Esophagus squamous epithelium (tissue), 5 donors: ENCODE results near the gene LCE3A. TPM values are rescaled to one million over a fixed set of nuclear protein-coding genes. Genes with fewer than 3 reads are reported as not detected.

ENCODE experiments used
- DNase-seq: peaks from one replicate; lab custom pipeline; 2025; lab: John Stamatoyannopoulos, UW
- H3K27ac ChIP-seq, 4 donors: fragments of 200-600 bp; sonication (generic); one replicate each; pipeline ENCODE4 v1.5.1; 2016 to 2019; ENCODE audit warnings: mild to moderate bottlenecking in 1 of 4
- H3K27me3 ChIP-seq, 4 donors: fragments of 200-600 bp; sonication (generic); 1 replicate in 3 of 4; 2 replicates in 1 of 4; pipeline versions ENCODE4 v1.5.1 to v1.6.0; 2017 to 2021; ENCODE audit warnings: antibody characterized with exemption in 1 of 4
- H3K36me3 ChIP-seq, 3 donors: fragments of 200-600 bp; sonication (generic); one replicate each; pipeline ENCODE4 v1.5.1; 2016 to 2019
- H3K4me1 ChIP-seq, 3 donors: fragments of 200-600 bp; sonication (generic); one replicate each; pipeline ENCODE4 v1.5.1; 2017 to 2019
- H3K4me3 ChIP-seq, 4 donors: fragments of 200-600 bp; sonication (generic); 1 replicate in 3 of 4; 2 replicates in 1 of 4; pipeline ENCODE4 v1.5.1; 2016 to 2019; ENCODE audit warnings: mild to moderate bottlenecking in 2 of 4, moderate library complexity in 1 of 4
- H3K9me3 ChIP-seq, 3 donors: fragments of 200-600 bp; sonication (generic); one replicate each; pipeline ENCODE4 v1.5.1; 2016 to 2019
- POLR2A ChIP-seq, 4 donors: fragments of 450-650 bp; IDR thresholded peaks; one replicate each; pipeline ENCODE4 v1.6.1; 2017; ENCODE audit warnings: antibody characterized with exemption in 4 of 4, mild to moderate bottlenecking in 4 of 4, moderate library complexity in 3 of 4
- WGBS, 2 donors: methylation state at CpG; one replicate each; pipeline ENCODE4 v1.1.5; 2018; 5-methylcytosine and 5-hydroxymethylcytosine counted together
- intact Hi-C: fragments of 100-400 bp; cut with DNase I; formaldehyde crosslinking; loops from one replicate; pipeline ENCODE4 v1.15.0; 2022
- total RNA-seq, 4 donors: library from RNA; depleted of rRNA; stranded (reverse); fragments of >200 nt; gene quantifications; one replicate each; pipeline ENCODE4 v1.1.0, GENCODE V29; 2016
- TF ChIP-seq, protein P1 (sequence below), 6 experiments: fragments of 450-650 bp in 4 of 6; fragments of 200-600 bp in 2 of 6; sonication (generic) in 2 of 6; IDR thresholded peaks; one replicate each; pipeline ENCODE4 v1.5.1; 2016 to 2019; ENCODE audit warnings: antibody characterized with exemption in 6 of 6, mild to moderate bottlenecking in 4 of 6, moderate library complexity in 4 of 6
- donor health status: DM: yes; HTN: yes; CAD: no.

The LCE3A gene
- total RNA-seq, 4 donors from 2014 or later = not detected

DNA sequence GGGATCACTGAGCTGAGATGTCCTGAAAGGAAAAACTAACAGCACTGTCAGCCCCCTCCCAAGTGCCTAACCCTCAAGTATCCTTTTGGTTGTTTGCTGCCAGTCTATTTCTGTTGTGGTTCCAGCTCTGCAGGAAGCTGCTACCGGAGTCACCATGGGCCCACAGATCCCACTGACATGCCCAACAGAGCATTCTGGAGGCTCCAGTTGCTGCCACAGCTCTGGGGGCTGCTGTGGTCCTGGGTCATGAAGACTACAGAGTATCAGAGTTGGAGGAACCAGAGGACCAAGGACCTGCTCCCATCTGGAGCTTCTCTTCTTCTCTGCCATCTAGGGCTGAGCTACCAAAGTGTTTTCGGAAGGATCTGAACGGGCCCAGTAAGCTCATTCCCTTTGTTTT is 910 bp downstream of the LCE3A start:
- DNase-seq = no peak
- no peak for TF ChIP-seq POLR2A (IDR thresholded peaks at IDR 0.05)
- TF ChIP-seq, protein P1, sequence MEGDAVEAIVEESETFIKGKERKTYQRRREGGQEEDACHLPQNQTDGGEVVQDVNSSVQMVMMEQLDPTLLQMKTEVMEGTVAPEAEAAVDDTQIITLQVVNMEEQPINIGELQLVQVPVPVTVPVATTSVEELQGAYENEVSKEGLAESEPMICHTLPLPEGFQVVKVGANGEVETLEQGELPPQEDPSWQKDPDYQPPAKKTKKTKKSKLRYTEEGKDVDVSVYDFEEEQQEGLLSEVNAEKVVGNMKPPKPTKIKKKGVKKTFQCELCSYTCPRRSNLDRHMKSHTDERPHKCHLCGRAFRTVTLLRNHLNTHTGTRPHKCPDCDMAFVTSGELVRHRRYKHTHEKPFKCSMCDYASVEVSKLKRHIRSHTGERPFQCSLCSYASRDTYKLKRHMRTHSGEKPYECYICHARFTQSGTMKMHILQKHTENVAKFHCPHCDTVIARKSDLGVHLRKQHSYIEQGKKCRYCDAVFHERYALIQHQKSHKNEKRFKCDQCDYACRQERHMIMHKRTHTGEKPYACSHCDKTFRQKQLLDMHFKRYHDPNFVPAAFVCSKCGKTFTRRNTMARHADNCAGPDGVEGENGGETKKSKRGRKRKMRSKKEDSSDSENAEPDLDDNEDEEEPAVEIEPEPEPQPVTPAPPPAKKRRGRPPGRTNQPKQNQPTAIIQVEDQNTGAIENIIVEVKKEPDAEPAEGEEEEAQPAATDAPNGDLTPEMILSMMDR (IDR thresholded peaks at IDR 0.05) = no peak
- intact Hi-C loops = no loop called here
- Histone ChIP-seq H3K4me1 (peaks cover 0 to 13% (median 4%) of the 10 kb centered on the region in 3 donors), H3K27me3 (peaks cover 0 to 19% (median 0%) of the 10 kb centered on the region in 4 donors), H3K9me3 (peaks cover 0 to 20% (median 4%) of the 10 kb centered on the region in 3 donors), H3K4me3 (no peak overlapping the region), H3K36me3 (no peaks in the 10 kb centered on the region), H3K27ac (no peak overlapping the region)
- 70 to 85% methylated on average over 3 of the region's 3 CpGs for WGBS, 2 donors

DNA sequence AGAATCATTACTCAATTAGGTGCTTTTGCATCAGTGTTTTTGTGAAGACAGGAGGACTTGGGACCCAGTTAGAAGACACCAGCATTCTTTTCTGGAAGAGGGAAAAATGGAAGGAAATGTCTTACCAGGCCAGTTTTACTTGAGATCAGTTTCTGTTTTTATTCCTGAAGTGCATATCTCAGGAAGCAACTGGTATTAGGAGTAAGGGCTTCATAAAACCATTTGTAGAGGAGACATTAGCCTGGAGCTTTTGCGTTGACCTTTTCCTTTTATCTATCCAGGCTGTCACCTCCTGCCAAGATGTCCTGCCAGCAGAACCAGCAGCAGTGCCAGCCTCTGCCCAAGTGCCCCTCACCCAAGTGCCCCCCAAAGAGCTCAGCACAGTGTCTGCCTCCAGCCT is 9.4 kb downstream of the LCE3A start, which contains the start of gene LCE3B:
Gene LCE3B, plus strand, starts transcription at position 301 of the 400 bp plus-strand sequence. Its CDS starts 0 bp downstream, at position 301.
- H3K36me3 ChIP-seq = no peaks in the 10 kb centered on the region
- H3K27ac ChIP-seq = no peak within 1 kb of the TSS
- TF ChIP-seq, protein P1 (IDR thresholded peaks at IDR 0.05) = no peak
- no peak for TF ChIP-seq POLR2A (IDR thresholded peaks at IDR 0.05)
- H3K4me1 ChIP-seq = no peaks in the 10 kb centered on the region
- no peak for DNase-seq
- intact Hi-C loops = no loop called here
- H3K9me3 ChIP-seq = peaks cover 0 to 11% (median 0%) of the 10 kb centered on the region in 3 donors
- H3K27me3 ChIP-seq = no peaks in the 10 kb centered on the region
- no peak within 1 kb of the TSS for H3K4me3 ChIP-seq
- 88 to 100% methylated on average over 1 of the region's 1 CpG for WGBS, 2 donors

DNA sequence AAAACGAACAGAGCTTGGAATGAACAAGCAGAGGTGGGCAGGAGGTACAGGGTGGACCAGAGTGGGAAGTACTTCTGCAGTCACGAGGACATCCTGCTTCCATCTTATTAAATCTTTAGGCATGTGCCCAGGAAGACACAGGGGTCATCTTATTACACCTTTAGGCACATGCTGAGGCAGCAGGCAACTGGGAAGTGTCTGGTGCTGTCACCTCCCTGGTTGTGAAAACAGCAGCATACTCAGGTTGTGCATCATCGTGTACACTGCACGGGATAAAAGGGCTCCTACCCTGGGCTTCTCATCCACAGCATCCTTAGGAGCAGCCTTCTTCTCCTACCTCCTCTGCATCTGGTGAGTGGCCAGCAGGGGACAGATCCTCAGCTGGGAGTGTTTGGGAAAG is 23.0 kb downstream of the LCE3A start, which contains the start of gene LCE3C:
Gene LCE3C, plus strand, starts transcription at position 301 of the 400 bp plus-strand sequence. CDS start 498 bp downstream, outside the sequence.
- H3K4me1 ChIP-seq = no peaks in the 10 kb centered on the region
- WGBS, 2 donors = 36% methylated on average over 2 of the region's 4 CpGs
- no peak within 1 kb of the TSS for H3K27ac ChIP-seq
- H3K4me3 ChIP-seq = no peak within 1 kb of the TSS
- DNase-seq = no peak
- no peaks in the 10 kb centered on the region for H3K27me3 ChIP-seq
- intact Hi-C loops = no loop called here
- H3K36me3 ChIP-seq = no peaks in the 10 kb centered on the region
- no peaks in the 10 kb centered on the region for H3K9me3 ChIP-seq
- TF ChIP-seq, protein P1 (IDR thresholded peaks at IDR 0.05) = no peak
- no peak for TF ChIP-seq POLR2A (IDR thresholded peaks at IDR 0.05)

DNA sequence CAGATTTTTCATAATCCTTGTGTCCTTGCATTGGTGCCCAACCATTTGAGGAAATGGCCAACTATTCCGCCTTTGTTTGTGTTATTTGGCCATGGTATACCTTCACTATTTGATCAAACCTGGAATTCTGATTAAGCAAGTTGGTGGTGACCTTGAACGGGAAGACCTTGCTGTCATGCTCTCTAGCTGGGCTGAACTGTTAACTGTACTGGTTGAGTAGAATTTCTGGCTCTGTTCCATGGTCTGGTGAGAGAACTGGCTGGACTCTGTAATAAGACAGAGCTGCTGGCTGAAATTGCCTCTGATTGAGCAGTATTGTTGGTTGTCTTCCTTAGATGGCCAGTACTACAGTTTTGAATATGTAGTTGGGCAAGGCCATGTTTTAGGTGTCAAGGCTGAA is 25.9 kb downstream of the LCE3A start:
- TF ChIP-seq POLR2A (IDR thresholded peaks at IDR 0.05) = no peak
- TF ChIP-seq, protein P1 (IDR thresholded peaks at IDR 0.05) = no peak
- no peaks in the 10 kb centered on the region for H3K36me3 ChIP-seq
- intact Hi-C loops = no loop called here
- H3K27ac ChIP-seq = no peak overlapping the region
- no peak overlapping the region for H3K4me3 ChIP-seq
- H3K9me3 ChIP-seq = no peaks in the 10 kb centered on the region
- no peaks in the 10 kb centered on the region for H3K27me3 ChIP-seq
- 90 to 100% methylated on average over 1 to 2 of the region's 2 CpGs for WGBS, 2 donors
- no peaks in the 10 kb centered on the region for H3K4me1 ChIP-seq
- no peak for DNase-seq

DNA sequence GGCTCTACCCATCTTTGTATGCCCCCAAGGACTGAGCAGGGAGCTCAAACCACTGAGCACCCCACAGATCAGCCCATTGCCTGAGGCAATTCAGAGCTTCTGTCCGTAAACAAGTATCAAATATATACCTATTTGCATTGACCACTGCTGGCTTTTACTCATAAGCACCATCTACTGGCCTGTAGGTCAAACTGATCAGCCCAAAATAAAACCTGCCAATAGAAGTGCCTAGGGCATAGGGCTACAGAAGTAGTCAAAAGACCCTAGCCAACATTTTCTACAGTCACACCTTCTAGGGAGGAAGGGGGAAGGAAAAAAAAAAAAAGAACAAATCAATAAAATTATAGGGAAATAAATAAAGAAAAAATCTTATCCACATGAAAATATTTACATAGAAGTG is 37.3 kb downstream of the LCE3A start:
- TF ChIP-seq, protein P1 (IDR thresholded peaks at IDR 0.05) = no peak
- no peak for TF ChIP-seq POLR2A (IDR thresholded peaks at IDR 0.05)
- no peaks in the 10 kb centered on the region for H3K9me3 ChIP-seq
- H3K27ac ChIP-seq = no peak overlapping the region
- no peaks in the 10 kb centered on the region for H3K4me1 ChIP-seq
- no peak overlapping the region for H3K4me3 ChIP-seq
- 50% methylated on average over 1 of the region's 1 CpG; no CpG with 5 or more reads in 1 of the 2 donors for WGBS, 2 donors
- no peaks in the 10 kb centered on the region for H3K36me3 ChIP-seq
- intact Hi-C loops = no loop called here
- no peaks in the 10 kb centered on the region for H3K27me3 ChIP-seq
- no peak for DNase-seq
